Measurements from ENCODE around the gene SND1. TPM values are rescaled to one million over a fixed set of nuclear protein-coding genes. Genes with fewer than 3 reads are reported as not detected.

Gene SND1
- total and polyA plus RNA-seq, 10 donors: 61.7 to 173 (median 116) TPM

DNA sequence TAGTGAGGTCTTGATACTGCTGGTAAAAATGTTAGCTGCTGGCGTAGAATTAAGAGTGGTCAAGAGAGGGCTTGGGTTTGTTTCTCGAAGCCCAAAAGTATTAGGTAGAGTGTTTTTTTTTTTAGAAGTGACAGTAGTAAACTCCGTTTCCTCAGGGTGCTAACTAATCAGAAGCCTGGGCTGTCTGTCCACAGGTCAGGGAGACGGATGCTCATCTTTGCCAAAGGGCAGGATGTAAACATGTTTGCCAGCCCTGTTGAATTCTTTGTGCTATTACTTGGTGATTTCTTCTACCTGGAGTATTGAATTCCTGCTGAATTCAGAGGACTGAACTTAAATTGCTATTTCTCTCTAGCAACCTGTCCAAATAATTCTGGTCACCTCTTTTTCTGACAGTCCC is 117.1 kb downstream of the SND1 start:
- Histone ChIP-seq H3K4me1 (peaks cover 0 to 20% (median 5%) of the 10 kb centered on the region in 6 donors), H3K27ac (no peak overlapping the region), H3K36me3 (no peaks in the 10 kb centered on the region), H3K9me3 (no peaks in the 10 kb centered on the region), H3K4me3 (no peak overlapping the region), H3K27me3 (replicated peaks in 1 of 7) (no peaks in the 10 kb centered on the region)
- 79 to 88% (median 85%) methylated on average over 4 of the region's 4 CpGs for WGBS, 5 donors
- no peak for DNase-seq
- intact Hi-C loops (cut with DNase I; ENCODE audit: low total_unique reads): no loop called here
- TF ChIP-seq, protein P1, sequence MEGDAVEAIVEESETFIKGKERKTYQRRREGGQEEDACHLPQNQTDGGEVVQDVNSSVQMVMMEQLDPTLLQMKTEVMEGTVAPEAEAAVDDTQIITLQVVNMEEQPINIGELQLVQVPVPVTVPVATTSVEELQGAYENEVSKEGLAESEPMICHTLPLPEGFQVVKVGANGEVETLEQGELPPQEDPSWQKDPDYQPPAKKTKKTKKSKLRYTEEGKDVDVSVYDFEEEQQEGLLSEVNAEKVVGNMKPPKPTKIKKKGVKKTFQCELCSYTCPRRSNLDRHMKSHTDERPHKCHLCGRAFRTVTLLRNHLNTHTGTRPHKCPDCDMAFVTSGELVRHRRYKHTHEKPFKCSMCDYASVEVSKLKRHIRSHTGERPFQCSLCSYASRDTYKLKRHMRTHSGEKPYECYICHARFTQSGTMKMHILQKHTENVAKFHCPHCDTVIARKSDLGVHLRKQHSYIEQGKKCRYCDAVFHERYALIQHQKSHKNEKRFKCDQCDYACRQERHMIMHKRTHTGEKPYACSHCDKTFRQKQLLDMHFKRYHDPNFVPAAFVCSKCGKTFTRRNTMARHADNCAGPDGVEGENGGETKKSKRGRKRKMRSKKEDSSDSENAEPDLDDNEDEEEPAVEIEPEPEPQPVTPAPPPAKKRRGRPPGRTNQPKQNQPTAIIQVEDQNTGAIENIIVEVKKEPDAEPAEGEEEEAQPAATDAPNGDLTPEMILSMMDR (IDR thresholded peaks at IDR 0.05 in 8 of 11, conservative IDR thresholded peaks at IDR 0.05 in 3 of 11): no peak
- no peak for TF ChIP-seq POLR2A (IDR thresholded peaks at IDR 0.05)
- TF ChIP-seq POLR2AphosphoS5 (IDR thresholded peaks at IDR 0.05): no peak

DNA sequence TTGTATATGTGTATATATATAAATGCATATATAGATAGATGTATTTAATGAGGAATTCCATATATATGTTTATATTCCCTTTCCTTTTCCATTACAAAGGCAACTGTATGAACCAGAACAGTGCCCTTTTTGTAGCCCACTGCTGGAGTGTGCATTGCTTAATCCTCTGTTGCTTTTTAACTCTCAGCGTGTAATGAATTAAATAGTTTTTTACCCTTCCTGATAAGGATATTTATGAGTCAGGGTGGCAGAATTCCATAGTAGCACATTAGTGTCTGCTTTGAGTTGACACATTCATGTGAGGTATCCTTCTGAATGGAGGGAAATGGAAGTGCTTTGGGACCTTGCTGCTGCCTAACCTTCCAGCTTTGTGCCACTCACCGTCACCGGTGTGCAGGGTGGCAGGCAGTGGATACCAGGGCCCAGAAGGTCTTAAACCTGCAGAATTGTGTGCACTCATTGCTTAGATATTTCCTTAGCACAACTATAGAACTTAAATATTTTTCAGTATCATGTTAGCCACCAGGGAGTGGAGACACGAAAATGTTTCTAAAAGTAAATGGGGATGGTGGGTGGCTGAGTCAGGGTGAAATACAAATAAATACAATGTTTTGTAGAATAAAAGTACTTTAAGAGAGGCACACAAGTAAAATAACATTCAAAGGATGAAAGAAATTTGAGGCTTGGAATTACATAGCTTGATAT is 117.9 kb downstream of the SND1 start:
- H3K4me1 ChIP-seq: peaks cover 0 to 20% (median 5%) of the 10 kb centered on the region in 6 donors
- no peaks in the 10 kb centered on the region for H3K27me3 ChIP-seq (replicated peaks in 1 of 7)
- H3K9me3 ChIP-seq: no peaks in the 10 kb centered on the region
- no peak overlapping the region for H3K27ac ChIP-seq
- no peaks in the 10 kb centered on the region for H3K36me3 ChIP-seq
- WGBS, 5 donors: 90 to 98% (median 94%) methylated on average over 4 of the region's 4 CpGs
- intact Hi-C loops (cut with DNase I; ENCODE audit: low total_unique reads): no loop called here
- H3K4me3 ChIP-seq: no peak overlapping the region
- TF ChIP-seq POLR2A (IDR thresholded peaks at IDR 0.05) (no peak), POLR2AphosphoS5 (IDR thresholded peaks at IDR 0.05) (no peak)
- TF ChIP-seq, protein P1 (IDR thresholded peaks at IDR 0.05 in 8 of 11, conservative IDR thresholded peaks at IDR 0.05 in 3 of 11): no peak
- DNase-seq: no peak

DNA sequence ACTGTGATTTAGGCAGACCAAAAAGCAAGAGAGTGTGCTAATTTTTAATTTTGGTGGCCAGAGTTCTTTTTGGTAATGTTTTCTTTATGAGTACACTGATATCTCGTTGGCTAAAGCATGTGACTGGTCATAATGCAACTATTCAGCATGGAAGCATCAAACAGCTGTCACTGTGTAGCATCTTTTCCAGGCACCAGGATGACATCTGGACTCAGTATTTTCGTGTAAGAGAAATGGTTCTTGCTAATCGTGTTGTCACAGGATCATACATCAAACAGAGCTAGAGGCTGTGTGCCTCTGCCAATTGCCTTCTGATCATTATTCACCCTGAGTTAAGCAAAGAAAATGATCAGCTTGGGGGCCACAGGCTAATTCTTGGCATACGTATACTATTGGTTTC is 118.9 kb downstream of the SND1 start:
- TF ChIP-seq, protein P1 (IDR thresholded peaks at IDR 0.05 in 8 of 11, conservative IDR thresholded peaks at IDR 0.05 in 3 of 11): no peak
- TF ChIP-seq POLR2AphosphoS5 (IDR thresholded peaks at IDR 0.05) (no peak), POLR2A (IDR thresholded peaks at IDR 0.05) (no peak)
- H3K4me1 ChIP-seq: peaks cover 0 to 20% (median 5%) of the 10 kb centered on the region in 6 donors
- DNase-seq: no peak
- no peak overlapping the region for H3K4me3 ChIP-seq
- no peaks in the 10 kb centered on the region for H3K9me3 ChIP-seq
- 70 to 89% (median 86%) methylated on average over 4 of the region's 4 CpGs for WGBS, 5 donors
- no peaks in the 10 kb centered on the region for H3K27me3 ChIP-seq (replicated peaks in 1 of 7)
- no peaks in the 10 kb centered on the region for H3K36me3 ChIP-seq
- intact Hi-C loops (cut with DNase I; ENCODE audit: low total_unique reads): no loop called here
- H3K27ac ChIP-seq: no peak overlapping the region

DNA sequence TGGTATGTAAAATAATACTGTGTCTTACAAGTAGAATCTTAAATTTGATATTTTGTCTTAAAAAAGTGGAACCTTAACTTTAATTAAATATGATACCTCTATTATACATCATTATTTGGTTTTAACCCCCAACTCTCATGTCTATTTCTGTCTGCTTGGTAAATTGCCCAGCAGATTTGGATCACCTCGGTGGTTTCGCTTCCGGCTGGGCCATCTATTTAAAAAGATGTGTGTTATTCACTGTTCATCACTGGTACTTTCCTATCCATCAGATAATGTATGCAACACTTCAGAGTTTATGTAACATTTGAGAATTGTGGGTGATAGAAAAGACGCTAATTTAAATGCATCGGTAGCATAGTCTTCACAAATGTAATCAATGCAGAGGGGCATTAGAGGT is 119.7 kb downstream of the SND1 start:
- Histone ChIP-seq H3K27me3 (replicated peaks in 1 of 7) (no peaks in the 10 kb centered on the region), H3K36me3 (no peaks in the 10 kb centered on the region), H3K4me1 (peaks cover 0 to 17% (median 4%) of the 10 kb centered on the region in 6 donors), H3K4me3 (no peak overlapping the region), H3K27ac (no peak overlapping the region), H3K9me3 (no peaks in the 10 kb centered on the region)
- no peak for DNase-seq
- whole genome bisulfite sequencing, 5 donors: 83 to 91% (median 89%) methylated on average over 5 of the region's 5 CpGs
- TF ChIP-seq, protein P1 (IDR thresholded peaks at IDR 0.05 in 8 of 11, conservative IDR thresholded peaks at IDR 0.05 in 3 of 11): no peak
- no peak for TF ChIP-seq POLR2AphosphoS5 (IDR thresholded peaks at IDR 0.05)
- TF ChIP-seq POLR2A (IDR thresholded peaks at IDR 0.05): no peak
- intact Hi-C loops (cut with DNase I; ENCODE audit: low total_unique reads): no loop called here
